Heart right ventricle (tissue), 16 donors: Measurements from ENCODE around the gene NCKIPSD. TPM values are rescaled to one million over a fixed set of nuclear protein-coding genes. Genes with fewer than 3 reads are reported as not detected.

Experiments
- ATAC-seq, 8 donors: fragments of 200-7000 bp; cut with Tn5 transposase; one replicate each; pipeline ENCODE4 v1.9.1; 2020; ENCODE audit warnings: mild to moderate bottlenecking in 8 of 8, moderate library complexity in 8 of 8, moderate number of reproducible peaks in 1 of 8
- DNase-seq, 2 donors: peaks; one replicate each; pipeline ENCODE4 v3.0.0-alpha.2; 2020
- H3K27ac ChIP-seq, 10 donors: fragments of 200-600 bp; sonication (generic) in 2 of 10; one replicate each; pipeline versions ENCODE4 v1.5.0 to v1.8.0; 2020 to 2022; ENCODE audit warnings: mild to moderate bottlenecking in 3 of 10
- H3K27me3 ChIP-seq, 7 donors: fragments of 200-600 bp; one replicate each; pipeline ENCODE4 v1.8.0; 2021 to 2022; ENCODE audit warnings: mild to moderate bottlenecking in 2 of 7
- H3K36me3 ChIP-seq, 9 donors: fragments of 200-600 bp; sonication (generic) in 1 of 9; one replicate each; pipeline versions ENCODE4 v1.5.0 to v1.8.0; 2020 to 2022; ENCODE audit warnings: mild to moderate bottlenecking in 2 of 9
- H3K4me1 ChIP-seq, 9 donors: fragments of 200-600 bp; sonication (generic) in 1 of 9; one replicate each; pipeline versions ENCODE4 v1.5.0 to v1.8.0; 2020 to 2022; ENCODE audit warnings: mild to moderate bottlenecking in 4 of 9
- H3K4me3 ChIP-seq, 10 donors: fragments of 200-600 bp; sonication (generic) in 2 of 10; one replicate each; pipeline versions ENCODE4 v1.5.0 to v1.8.0; 2020 to 2022; ENCODE audit warnings: mild to moderate bottlenecking in 7 of 10, moderate library complexity in 2 of 10
- H3K9me3 ChIP-seq, 11 donors: fragments of 200-600 bp in 10 of 11; sonication (generic) in 2 of 11; one replicate each; pipeline versions ENCODE4 v1.5.0 to v1.8.0; 2013 to 2022; ENCODE audit warnings: mild to moderate bottlenecking in 2 of 11, control low read depth in 1 of 11, moderate library complexity in 1 of 11
- WGBS, 2 donors: extraction: QIAGEN DNeasy Blood & Tissue Kit; methylation state at CpG; one replicate each; pipeline ENCODE4 v1.1.7; 2013; ENCODE audit warnings: inconsistent platforms in 1 of 2; 5-methylcytosine and 5-hydroxymethylcytosine counted together
- intact Hi-C, 10 donors: fragments of 100-400 bp; cut with DNase I; formaldehyde crosslinking; loops; one replicate each; pipeline versions ENCODE4 v1.11.1 to v1.14.2; 2022
- polyA plus RNA-seq, 2 donors: library from polyadenylated mRNA; stranded (reverse); fragments of 200-250 nt; gene quantifications; one replicate each; pipeline ENCODE4 v1.2.3, GENCODE V29; 2013
- total RNA-seq, 10 donors: library from RNA; stranded (reverse); fragmentation: NEBNext Ultra II Directional in 3 of 10; extraction: Animal tissue kit (Norgen Biotek cat#: 25700) in 3 of 10; gene quantifications; one replicate each; pipeline versions ENCODE4 v1.2.1 to v1.2.4, GENCODE V29; 2021 to 2023
- TF ChIP-seq, protein P1 (sequence below), 9 donors: fragments of 200-600 bp; sonication (generic) in 2 of 9; IDR thresholded peaks; one replicate each; pipeline versions ENCODE4 v1.5.0 to v1.8.0; 2021 to 2022; ENCODE audit warnings: antibody characterized with exemption in 9 of 9, mild to moderate bottlenecking in 5 of 9, moderate library complexity in 1 of 9
- donor health status: Arrhythmogenic right ventricular cardiomyopathy.
- donor health status: ischemic (EF 13 %, LVEDD 7.1; RV severe dilation, severe dysfunction).
- donor health status: healthy with polysubstance abuse.
- donor health status: DM: no; HTN: yes; CAD: no.
- donor health status: DM: no; HTN: no; CAD: no.
- donor health status: ischemic (EF 25% LVEDD 6.9; RV normal size, moderate dysfunction).
- donor health status: ischemic (EF 25% LVEDD 5.7; RV mildly dilated, moderate dysfunction).
- donor health status: healthy.
- donor health status: DM: yes; HTN: yes; CAD: no.
- donor health status: Ischemic cardiomyopathy.
- donor health status: ischemic (EF 35%, LVEDD 5.7; RV mildly dilated, moderate dysfunction).
- donor health status: nonischemic (EF 11% LVEDD 7.7; RV severe dilation, severe dysfunction).
- donor health status: DM: yes; HTN: yes; CAD: no.
- donor health status: PGD.
- donor health status: ischemic (EF 29% LVEDD 5.4; RV normal size, mild dysfunction).
- donor health status: nonischemic (EF 23%, LVEDD 6.1; RV moderate dilation, normal function).

Gene NCKIPSD
- total and polyA plus RNA-seq, 12 donors = 9.4 to 21.1 (median 14.6) TPM

DNA sequence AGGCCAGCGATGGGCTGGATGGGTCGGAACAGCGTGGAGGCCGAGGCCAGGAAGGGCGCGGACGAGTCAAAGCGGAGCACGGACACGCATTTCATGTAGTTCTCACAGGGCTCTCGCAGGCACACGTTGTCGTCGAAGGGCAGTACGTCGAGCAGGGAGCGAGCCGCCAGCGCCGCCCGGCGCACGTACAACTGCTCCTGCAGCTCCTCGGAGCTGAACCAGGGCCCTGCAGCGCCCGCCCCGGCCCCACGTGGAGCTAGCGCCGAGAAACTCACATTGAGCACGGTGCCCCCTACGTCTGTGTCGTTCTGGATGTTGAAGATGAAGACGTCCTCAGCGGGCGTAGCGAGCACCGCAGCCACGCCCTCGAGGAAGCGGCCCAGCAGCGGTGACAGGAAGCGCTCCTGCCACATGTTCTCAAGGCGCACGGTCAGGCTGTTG lies 28.9 kb downstream of the NCKIPSD start:
- intact Hi-C loops = no loop called here
- Histone ChIP-seq H3K4me1 (peaks cover 4 to 29% (median 14%) of the 10 kb centered on the region in 9 donors), H3K4me3 (peak overlapping the region; percentile 43 to 76 (median 64)), H3K27me3 (peaks cover 0 to 19% (median 5%) of the 10 kb centered on the region in 7 donors), H3K36me3 (no peaks in the 10 kb centered on the region), H3K27ac (peak overlapping the region in 9 of 10 donors; percentile 36 to 74 (median 65)), H3K9me3 (no peaks in the 10 kb centered on the region)
- TF ChIP-seq, protein P1, sequence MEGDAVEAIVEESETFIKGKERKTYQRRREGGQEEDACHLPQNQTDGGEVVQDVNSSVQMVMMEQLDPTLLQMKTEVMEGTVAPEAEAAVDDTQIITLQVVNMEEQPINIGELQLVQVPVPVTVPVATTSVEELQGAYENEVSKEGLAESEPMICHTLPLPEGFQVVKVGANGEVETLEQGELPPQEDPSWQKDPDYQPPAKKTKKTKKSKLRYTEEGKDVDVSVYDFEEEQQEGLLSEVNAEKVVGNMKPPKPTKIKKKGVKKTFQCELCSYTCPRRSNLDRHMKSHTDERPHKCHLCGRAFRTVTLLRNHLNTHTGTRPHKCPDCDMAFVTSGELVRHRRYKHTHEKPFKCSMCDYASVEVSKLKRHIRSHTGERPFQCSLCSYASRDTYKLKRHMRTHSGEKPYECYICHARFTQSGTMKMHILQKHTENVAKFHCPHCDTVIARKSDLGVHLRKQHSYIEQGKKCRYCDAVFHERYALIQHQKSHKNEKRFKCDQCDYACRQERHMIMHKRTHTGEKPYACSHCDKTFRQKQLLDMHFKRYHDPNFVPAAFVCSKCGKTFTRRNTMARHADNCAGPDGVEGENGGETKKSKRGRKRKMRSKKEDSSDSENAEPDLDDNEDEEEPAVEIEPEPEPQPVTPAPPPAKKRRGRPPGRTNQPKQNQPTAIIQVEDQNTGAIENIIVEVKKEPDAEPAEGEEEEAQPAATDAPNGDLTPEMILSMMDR (IDR thresholded peaks at IDR 0.05) = no peak
- WGBS, 2 donors = 42% methylated on average over 44 to 45 of the region's 45 CpGs
- ATAC-seq (peak in 1 of 8 donors; percentile 5), DNase-seq (no peak)

DNA sequence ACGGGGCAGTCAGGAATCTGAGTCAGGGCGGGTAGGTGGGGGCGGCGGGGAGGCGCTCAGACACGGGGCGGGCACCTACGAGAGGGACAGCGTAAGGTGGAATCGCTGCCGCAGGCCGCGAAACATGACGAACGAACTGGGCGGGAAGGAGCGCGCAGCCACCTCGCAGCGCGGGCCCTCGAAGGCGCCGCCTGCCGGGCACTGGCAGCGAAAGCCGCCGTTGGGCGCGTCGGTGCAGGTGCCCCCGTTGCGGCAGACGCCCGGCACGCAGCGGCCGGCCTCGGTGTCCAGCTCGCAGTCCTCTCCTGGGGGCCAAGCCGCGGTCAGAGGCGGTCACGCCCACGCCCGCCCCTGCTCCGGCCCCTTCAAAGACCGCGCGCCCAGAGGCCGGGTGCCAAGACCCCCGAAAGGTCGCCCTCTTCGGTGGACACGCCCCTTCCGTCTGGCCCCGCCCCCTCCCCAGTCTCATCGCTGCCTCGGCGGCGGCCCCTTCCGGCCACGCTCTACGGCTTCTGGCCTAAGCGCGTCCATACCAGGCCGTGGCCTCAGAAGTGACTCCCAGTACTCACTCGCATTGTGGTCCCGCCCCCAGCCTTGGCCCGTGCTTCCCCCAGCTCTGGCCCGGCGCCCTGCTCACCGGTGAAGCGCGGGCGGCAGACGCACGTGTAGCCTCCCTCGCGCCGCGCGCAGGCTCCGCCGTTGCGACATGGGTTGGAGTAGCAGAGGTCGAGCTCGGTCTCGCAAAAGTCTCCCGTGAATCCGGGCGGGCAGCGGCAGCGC lies 29.5 kb downstream of the NCKIPSD start:
- peaks cover under 1 to 23% (median 13%) of the 10 kb centered on the region in 9 donors for H3K4me1 ChIP-seq
- H3K27me3 ChIP-seq = peaks cover 0 to 13% (median 4%) of the 10 kb centered on the region in 7 donors
- no peaks in the 10 kb centered on the region for H3K36me3 ChIP-seq
- peak; percentile 78 to 85 for DNase-seq
- no peaks in the 10 kb centered on the region for H3K9me3 ChIP-seq
- 1 to 2% methylated on average over 83 to 94 of the region's 94 CpGs for WGBS, 2 donors
- H3K27ac ChIP-seq = peak overlapping the region in 9 of 10 donors; percentile 36 to 74 (median 65)
- intact Hi-C loops = no loop called here
- peak overlapping the region; percentile 43 to 76 (median 64) for H3K4me3 ChIP-seq
- TF ChIP-seq, protein P1 (IDR thresholded peaks at IDR 0.05) = peak; percentile 24 to 78 (median 65)
- peak; percentile 87 to 93 (median 91) for ATAC-seq

DNA sequence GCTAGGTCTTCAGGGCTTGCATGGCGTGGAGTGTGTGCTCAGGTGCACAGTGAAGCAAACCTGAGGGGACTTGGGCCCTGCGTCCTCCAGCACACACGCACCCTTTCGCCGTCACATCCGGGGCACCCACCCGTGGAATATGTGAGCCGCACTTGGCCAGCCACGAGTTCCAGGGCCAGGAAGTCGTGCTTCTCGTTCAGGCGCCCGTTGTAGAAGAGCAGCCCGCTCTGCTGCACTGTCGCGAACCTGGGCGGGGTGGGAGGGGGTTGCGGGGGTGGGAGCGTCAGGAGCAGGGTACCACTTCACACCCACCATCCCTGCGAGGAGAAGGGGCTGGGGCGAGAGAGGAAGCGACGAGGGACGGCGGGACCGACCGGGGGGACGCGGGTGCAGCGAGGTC lies 30.1 kb downstream of the NCKIPSD start:
- no peaks in the 10 kb centered on the region for H3K36me3 ChIP-seq
- DNase-seq (no peak), ATAC-seq (peak in 2 of 8 donors; percentile 2 to 3)
- H3K4me3 ChIP-seq = peak overlapping the region; percentile 43 to 76 (median 64)
- WGBS, 2 donors = 18 to 21% methylated on average over 29 to 30 of the region's 30 CpGs
- TF ChIP-seq, protein P1 (IDR thresholded peaks at IDR 0.05) = no peak
- H3K27ac ChIP-seq = peak overlapping the region in 2 of 10 donors; percentile 65 to 74
- intact Hi-C loops = no loop called here
- H3K9me3 ChIP-seq = no peaks in the 10 kb centered on the region
- H3K4me1 ChIP-seq = peaks cover 0 to 19% (median 13%) of the 10 kb centered on the region in 9 donors
- peaks cover 0 to 6% (median 0%) of the 10 kb centered on the region in 7 donors for H3K27me3 ChIP-seq

DNA sequence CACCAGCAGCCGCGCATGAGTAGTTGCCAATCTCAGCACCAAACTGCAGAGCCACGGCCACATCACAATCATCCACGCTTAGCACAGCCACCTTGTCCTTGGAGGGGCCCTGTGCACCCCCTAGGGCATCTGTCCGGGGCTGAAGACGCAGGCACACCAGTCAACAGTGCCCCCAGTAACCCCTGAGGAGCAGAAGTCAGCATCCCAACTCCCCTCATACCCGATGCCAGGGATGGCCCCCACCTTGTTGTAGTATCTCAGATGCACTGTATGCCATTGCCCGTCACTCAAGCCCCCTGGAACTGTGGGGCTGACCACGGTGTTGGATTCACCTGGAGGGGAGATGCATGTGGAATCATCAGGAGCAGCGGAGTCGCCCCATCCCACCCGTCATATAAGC lies 30.7 kb downstream of the NCKIPSD start:
- no peaks in the 10 kb centered on the region for H3K9me3 ChIP-seq
- no peak overlapping the region for H3K4me3 ChIP-seq
- H3K36me3 ChIP-seq = no peaks in the 10 kb centered on the region
- H3K27me3 ChIP-seq = peaks cover 0 to 3% (median 0%) of the 10 kb centered on the region in 7 donors
- no peak for ATAC-seq
- peaks cover 0 to 19% (median 13%) of the 10 kb centered on the region in 9 donors for H3K4me1 ChIP-seq
- intact Hi-C loops = no loop called here
- H3K27ac ChIP-seq = no peak overlapping the region
- WGBS, 2 donors = 91 to 96% methylated on average over 12 of the region's 12 CpGs
- TF ChIP-seq, protein P1 (IDR thresholded peaks at IDR 0.05) = no peak
- DNase-seq = no peak
